ENCODE results near the gene CFAP299. TPM values are rescaled to one million over a fixed set of nuclear protein-coding genes. Genes with fewer than 3 reads are reported as not detected.

CFAP299 gene
- total RNA-seq, 1 experiment from 2014 or later, result not detected

- Histone ChIP-seq H3K36me3 (ENCODE audit: low read depth) (no peaks in the 10 kb centered on the region), H3F3A (ENCODE audit: insufficient read depth, low read depth) (no peaks in the 10 kb centered on the region), H3K27ac (no peak overlapping the region), H3K9me3 (ENCODE audit: insufficient read depth, low read depth) (no peaks in the 10 kb centered on the region), H3K4me2 (no peak overlapping the region), H3K4me1 (replicated peaks; ENCODE audit: insufficient read depth) (no peaks in the 10 kb centered on the region), H2AFZ (no peak overlapping the region), H3K9me2 (ENCODE audit: insufficient read depth) (no peaks in the 10 kb centered on the region), H3K27me3 (ENCODE audit: insufficient read depth, low read depth) (no peaks in the 10 kb centered on the region), H4K20me1 (ENCODE audit: insufficient read depth) (no peaks in the 10 kb centered on the region), H3K4me3 (no peak overlapping the region), H3K79me2 (ENCODE audit: low read depth) (no peaks in the 10 kb centered on the region)
- CTCF ChIA-PET, result no interaction called here
- no peak for DNase-seq
- intact Hi-C loops (cut with micrococcal nuclease; ENCODE audit: unreplicated experiment), result no loop called here
- no TSS peak for BruUV-seq (replicated peaks)
- no peak for TF ChIP-seq CTCF (conservative IDR thresholded peaks at IDR 0.05)
- no peak for TF ChIP-seq EZH2 (IDR thresholded peaks at IDR 0.05; ENCODE audit: low read depth)
- POLR2A ChIA-PET (ENCODE audit: unreplicated experiment), result no interaction called here
These were observed 77.6 kb downstream of the CFAP299 start for GRCh38 chr4:80413086-80413485.

- ChIA-PET CTCF (no interaction called here), POLR2A (ENCODE audit: unreplicated experiment) (no interaction called here)
- intact Hi-C loops (cut with micrococcal nuclease; ENCODE audit: unreplicated experiment), result no loop called here
- Histone ChIP-seq H3K4me2 (no peak overlapping the region), H3K36me3 (ENCODE audit: low read depth) (no peaks in the 10 kb centered on the region), H3K4me3 (no peak overlapping the region), H2AFZ (no peak overlapping the region), H3K79me2 (ENCODE audit: low read depth) (no peaks in the 10 kb centered on the region), H4K20me1 (ENCODE audit: insufficient read depth) (no peaks in the 10 kb centered on the region), H3K9me2 (ENCODE audit: insufficient read depth) (no peaks in the 10 kb centered on the region), H3K27ac (no peak overlapping the region), H3K4me1 (replicated peaks; ENCODE audit: insufficient read depth) (no peaks in the 10 kb centered on the region), H3K27me3 (ENCODE audit: insufficient read depth, low read depth) (no peaks in the 10 kb centered on the region), H3K9me3 (ENCODE audit: insufficient read depth, low read depth) (no peaks in the 10 kb centered on the region), H3F3A (ENCODE audit: insufficient read depth, low read depth) (no peaks in the 10 kb centered on the region)
- no TSS peak for BruUV-seq (replicated peaks)
- TF ChIP-seq EZH2 (IDR thresholded peaks at IDR 0.05; ENCODE audit: low read depth) (no peak), CTCF (conservative IDR thresholded peaks at IDR 0.05) (no peak)
- DNase-seq, result no peak
These were observed 81.5 kb downstream of the CFAP299 start for GRCh38 chr4:80417019-80417418.

- no peaks in the 10 kb centered on the region for H3K4me1 ChIP-seq (replicated peaks; ENCODE audit: insufficient read depth)
- H3F3A ChIP-seq (ENCODE audit: insufficient read depth, low read depth), result no peaks in the 10 kb centered on the region
- BruUV-seq (replicated peaks), result no TSS peak
- H2AFZ ChIP-seq, result no peak overlapping the region
- no peaks in the 10 kb centered on the region for H3K9me3 ChIP-seq (ENCODE audit: insufficient read depth, low read depth)
- no peaks in the 10 kb centered on the region for H3K27me3 ChIP-seq (ENCODE audit: insufficient read depth, low read depth)
- intact Hi-C loops (cut with micrococcal nuclease; ENCODE audit: unreplicated experiment), result no loop called here
- no peaks in the 10 kb centered on the region for H4K20me1 ChIP-seq (ENCODE audit: insufficient read depth)
- H3K4me3 ChIP-seq, result no peak overlapping the region
- CTCF ChIA-PET, result no interaction called here
- H3K4me2 ChIP-seq, result no peak overlapping the region
- POLR2A ChIA-PET (ENCODE audit: unreplicated experiment), result no interaction called here
- H3K27ac ChIP-seq, result no peak overlapping the region
- no peaks in the 10 kb centered on the region for H3K36me3 ChIP-seq (ENCODE audit: low read depth)
- no peaks in the 10 kb centered on the region for H3K79me2 ChIP-seq (ENCODE audit: low read depth)
- DNase-seq, result no peak
- H3K9me2 ChIP-seq (ENCODE audit: insufficient read depth), result no peaks in the 10 kb centered on the region
- TF ChIP-seq EZH2 (IDR thresholded peaks at IDR 0.05; ENCODE audit: low read depth) (no peak), CTCF (conservative IDR thresholded peaks at IDR 0.05) (no peak)
These were observed 84.4 kb downstream of the CFAP299 start for GRCh38 chr4:80419946-80420345.
